GM21528 (cell line): ENCODE measurements around the gene TMEM53.

ENCODE experiments used
- ATAC-seq: cut with Tn5 transposase; IDR thresholded peaks from one replicate; pipeline ENCODE4 v1.9.1; 2021; ENCODE audit warnings: mild to moderate bottlenecking, moderate library complexity; ENCODE audit not compliant: unreplicated experiment, low FRiP score

Gene TMEM53

GRCh38 chr1:44674113-44675000, at the start of gene TMEM53, which contains the start of gene ARMH1:
TMEM53 (minus strand) TSS chr1:44674481; CDS start chr1:44674391, 90 bp downstream.
ARMH1 (plus strand) TSS chr1:44674714; CDS start chr1:44689698, 14,984 bp downstream.
- ATAC-seq, result peak; percentile 95

DNA sequence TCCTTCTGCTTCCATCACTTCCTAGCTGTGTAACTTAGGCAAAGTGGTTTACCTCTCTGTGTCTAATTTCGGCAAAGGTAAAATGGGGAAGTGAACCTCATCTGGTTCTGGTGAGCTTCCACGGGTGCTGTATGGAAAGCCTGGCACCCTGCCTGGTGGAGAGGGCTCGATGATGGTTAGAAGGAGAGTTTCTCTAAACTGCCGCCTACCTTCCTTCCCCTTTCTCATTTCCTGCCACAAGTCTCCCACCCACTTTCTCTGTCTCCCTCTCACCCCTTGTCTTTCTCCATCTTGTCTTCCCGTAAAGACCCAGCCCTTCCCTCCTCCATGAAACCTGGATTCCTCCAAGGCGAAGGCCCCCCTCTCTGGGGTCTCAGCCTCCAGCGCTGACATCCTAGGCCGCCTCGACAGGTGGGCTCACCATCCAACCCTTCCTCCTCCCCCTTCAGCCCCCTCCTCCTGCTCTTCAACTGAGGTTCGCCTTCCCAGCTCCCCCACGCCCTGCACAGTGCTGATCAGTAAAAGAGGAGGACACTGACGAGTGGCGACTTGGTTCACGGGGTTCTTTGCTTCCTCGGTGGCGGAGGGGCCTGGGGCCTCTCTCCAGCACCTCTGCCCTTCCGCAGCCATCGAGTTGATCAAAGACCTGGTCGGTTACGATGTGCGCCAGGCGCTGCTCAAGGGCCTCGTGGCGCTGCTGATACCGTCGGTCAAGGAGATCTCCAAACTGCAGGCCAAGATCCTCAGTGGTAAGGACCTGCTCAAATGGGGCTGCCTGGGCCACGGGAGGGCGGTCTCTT, 49.4 kb upstream of the TMEM53 start:
- ATAC-seq, result no peak

DNA sequence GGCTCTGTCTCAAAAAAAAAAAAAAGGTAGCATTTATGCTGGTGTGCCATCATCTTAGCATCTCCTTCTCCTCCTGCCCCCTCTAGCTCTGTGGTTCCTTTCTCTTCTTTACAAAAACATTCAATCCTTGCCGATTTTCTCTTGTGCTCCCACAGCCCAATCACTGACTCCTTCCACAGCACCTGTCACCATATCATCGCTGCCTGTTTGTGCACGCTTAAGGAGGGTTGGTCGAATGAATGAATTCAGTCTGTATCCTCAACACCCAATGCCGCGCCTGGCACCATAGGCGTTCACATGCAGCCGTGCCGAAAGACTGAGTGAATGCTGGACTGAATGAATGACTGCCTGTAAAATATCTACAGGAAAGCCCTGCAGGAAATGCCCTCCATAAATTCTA, 48.8 kb upstream of the TMEM53 start:
- no peak for ATAC-seq

- peak; percentile 71 for ATAC-seq
These were observed 47.4 kb upstream of the TMEM53 start for GRCh38 chr1:44721485-44722361.

DNA sequence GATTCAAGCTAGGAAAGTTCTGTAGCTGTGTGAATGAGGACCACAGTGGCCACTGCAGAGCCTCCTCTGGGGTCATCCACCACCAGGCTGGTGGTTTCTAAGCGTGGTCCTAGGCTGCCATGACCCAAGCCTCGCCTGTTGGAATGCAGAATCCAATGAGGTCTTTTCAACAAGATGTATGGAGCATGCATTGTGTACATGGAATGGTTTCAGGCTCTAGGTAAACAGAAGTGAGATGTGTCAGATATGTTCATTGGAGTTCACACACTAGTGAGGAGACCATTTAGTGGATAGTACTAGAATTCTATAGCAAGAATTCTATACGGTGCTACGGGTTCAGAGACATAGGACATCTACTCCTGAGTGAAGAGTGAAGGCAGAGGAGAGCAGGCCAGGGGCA, 46.0 kb upstream of the TMEM53 start:
- ATAC-seq, result no peak

DNA sequence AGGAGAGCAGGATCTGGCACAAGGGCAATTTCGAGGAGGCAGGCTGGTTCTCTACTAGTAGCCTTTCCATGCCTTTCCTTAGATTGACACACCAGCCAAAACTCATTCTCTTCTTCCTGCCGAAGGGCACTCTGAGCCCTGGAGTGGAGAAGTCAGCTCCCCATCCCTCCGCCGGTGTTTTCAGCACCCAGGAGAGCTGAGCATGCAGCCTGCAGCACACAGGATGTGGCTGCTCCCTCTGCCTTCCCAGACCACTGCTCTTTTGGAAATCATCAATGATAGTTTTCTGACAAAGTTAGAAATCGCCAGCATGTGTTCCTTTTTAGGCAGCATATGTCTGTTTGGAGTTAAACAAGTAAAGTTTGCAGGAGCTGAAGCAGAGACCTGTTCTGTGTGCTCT, 45.0 kb upstream of the TMEM53 start:
- no peak for ATAC-seq

- no peak for ATAC-seq
These were observed 43.8 kb upstream of the TMEM53 start for GRCh38 chr1:44718091-44718490.

DNA sequence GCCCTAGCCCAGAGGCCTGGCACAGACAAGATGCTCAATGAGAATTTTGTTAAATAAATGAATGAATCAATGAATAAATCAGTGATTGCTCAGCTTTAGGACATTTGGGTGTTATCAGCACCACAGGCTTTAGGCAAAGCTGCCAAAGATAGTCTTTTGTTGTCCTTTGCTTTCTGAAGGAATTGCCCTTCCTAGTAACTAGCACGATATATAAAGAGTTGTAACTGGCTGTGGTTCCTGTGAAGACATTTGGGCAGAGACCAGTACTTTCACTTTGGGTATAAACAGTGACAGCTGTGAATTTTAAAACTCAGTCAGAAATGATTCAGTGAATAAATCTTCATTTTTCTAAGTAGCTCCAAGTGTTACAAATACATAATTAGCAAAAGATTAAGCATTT, 43.4 kb upstream of the TMEM53 start:
- no peak for ATAC-seq

GRCh38 chr1:44717156-44717555, 42.9 kb upstream of the TMEM53 start:
- no peak for ATAC-seq

DNA sequence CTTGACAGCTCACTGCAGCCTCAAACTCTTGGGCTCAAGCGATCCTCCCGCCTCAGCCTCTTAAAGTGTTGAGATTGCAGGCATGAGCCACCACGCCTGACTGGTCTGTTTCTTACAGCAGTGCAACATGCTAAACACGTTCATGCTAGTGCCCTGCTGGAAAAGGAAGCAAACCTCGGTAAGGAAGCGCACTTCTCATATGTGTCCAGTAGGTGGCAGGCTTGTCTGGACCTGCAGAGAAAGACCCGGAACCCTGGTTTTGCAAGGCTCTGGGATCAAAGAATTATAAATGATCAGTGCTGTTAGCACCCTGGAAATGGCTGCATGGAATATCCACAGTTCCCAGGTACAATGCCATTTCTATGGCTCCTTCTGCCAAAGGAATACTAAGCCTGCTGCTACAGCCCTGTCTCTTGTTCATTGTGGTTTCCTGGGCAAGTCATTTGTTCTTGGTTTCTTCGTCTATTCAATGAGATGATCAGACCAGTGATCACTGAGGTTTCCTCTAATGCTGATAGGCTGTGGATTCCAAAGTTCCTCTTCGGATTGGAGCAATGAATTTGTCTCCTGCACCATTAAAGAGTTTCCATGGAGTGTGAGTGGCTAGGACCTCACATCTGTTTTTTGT, 40.8 kb upstream of the TMEM53 start:
- ATAC-seq, result peak; percentile 52

DNA sequence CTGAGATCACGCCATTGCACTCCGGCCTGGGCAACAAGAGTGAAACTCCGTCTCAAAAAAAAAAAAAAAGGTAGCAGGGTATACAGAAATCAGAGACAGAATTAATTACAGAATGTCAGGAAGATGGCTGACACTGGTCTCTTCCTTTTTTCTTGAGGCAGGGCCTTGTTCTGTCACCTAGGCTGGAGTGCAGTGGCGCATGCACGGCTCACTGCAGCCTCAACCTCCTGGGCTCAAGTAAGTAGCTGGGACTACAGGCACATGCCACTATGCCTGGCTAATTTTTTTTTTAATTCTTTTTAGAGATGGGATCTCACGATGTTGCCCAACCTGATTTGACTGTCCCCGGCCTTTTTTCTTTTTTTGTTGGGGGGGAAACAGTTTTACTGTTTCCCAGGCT, 40.3 kb upstream of the TMEM53 start:
- no peak for ATAC-seq

DNA sequence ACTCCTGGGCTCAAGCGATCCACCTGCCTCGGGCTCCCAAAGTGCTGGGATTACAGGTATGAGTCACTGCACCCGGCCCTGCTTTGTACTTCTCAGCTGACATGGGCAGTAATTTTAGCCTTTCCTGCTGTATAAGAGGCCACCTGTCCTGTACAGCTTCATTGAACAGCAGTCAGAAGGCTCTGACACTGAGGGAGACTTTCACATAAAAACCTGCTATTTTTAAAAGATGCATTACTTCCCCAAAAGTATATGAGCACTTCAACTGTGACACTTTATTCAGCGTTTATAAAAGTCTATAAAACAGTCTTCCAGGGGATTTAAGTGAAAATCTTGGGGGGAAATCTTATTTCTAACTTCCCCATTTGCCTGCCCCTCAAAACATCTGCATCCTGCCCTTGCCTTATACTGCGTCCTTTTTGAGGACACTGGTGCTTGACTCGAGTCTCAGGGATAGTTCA, 39.1 kb upstream of the TMEM53 start:
- no peak for ATAC-seq

DNA sequence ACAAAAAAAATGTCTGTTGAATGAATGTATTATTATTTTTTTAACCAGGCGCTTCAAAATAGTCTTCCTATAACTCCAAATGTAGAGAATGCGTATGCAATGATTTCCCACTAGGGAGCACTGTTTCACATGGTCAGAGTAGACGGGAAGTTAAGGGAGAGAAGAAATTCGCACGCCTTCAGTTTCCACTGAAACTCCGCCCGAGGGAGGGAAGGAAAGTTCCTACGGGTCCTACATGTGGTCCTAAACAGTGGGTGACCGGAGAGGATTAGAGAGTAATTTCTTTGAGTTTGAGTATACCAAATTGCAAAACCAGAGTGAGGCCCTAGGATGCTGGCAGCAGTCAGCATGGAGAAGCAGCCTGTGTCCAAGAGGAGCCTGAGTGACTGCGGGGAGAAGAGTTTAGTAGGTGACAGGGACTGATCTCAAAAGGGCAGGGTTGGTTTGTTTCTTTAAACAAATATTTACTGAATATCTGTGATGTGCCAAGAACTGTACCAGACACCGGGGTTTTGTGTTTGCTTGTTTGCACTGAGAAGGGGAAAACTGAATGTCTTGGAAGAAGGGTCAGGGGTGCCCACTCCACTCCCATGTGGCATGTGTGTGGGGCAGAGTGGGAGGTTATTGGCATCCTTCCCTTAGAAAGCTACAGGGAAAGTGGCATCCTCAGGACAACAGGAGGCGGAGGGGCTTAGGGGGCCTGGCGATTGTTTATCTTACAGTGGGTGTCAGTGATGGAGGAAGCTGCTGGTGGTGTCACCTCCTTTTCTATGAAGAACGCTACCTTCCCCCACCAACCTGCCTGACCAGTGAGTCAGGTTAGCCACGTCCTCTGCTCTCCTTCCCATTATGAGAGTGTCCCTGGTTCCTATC, 33.9 kb upstream of the TMEM53 start:
- no peak for ATAC-seq

- no peak for ATAC-seq
These were observed 33.0 kb upstream of the TMEM53 start for GRCh38 chr1:44707112-44707881.

- ATAC-seq, result no peak
These were observed 31.7 kb upstream of the TMEM53 start for GRCh38 chr1:44705938-44706337.

GRCh38 chr1:44705470-44705869, 31.2 kb upstream of the TMEM53 start:
- ATAC-seq, result no peak

DNA sequence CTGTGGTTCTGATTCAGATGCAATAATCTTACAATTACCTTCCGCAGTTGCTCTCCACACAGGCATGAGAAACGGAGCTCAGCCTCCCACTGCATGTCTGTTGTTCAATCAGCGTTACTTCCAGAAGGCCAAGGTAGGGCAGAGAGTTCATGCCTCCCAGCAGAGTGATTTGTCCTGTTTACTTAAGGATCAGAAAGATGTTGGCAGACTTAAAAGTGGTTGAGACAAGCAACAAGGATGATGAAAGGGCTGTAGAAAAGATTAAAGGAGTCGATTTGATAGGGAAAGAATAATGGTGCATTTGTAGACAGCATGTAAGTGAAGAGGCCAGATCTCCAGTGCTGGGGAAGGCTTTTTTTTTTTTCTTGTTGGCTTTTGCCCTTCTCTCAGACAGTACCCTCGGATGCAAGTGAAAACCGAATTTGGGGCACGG, 26.9 kb upstream of the TMEM53 start:
- no peak for ATAC-seq

DNA sequence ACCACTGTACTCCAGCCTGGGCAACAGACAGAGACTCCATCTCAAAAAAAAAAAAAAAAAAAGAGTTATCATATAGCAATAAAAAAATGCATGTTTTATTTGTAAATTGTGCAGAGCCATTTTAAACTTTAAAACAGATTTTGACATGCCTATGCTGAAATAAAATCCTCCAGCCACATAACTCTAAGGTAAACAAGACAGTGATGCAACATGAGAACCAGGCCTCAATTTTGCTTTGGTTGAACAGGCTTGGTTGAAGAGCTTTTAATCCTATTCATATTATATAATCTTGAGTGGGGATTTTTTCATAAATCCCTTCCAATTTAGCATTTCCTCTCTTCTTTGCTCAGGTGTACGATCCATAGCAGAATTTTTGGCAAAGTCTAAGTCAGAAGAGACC, 26.3 kb upstream of the TMEM53 start:
- ATAC-seq, result no peak
